ENCODE results near the gene BABAM1.

GRCh38 chr19:17309965-17310461 is 42.8 kb downstream of the BABAM1 start:
- no peak for TF ChIP-seq EZH2phosphoT487 (IDR thresholded peaks at IDR 0.05; ENCODE audit: insufficient read depth, low read depth)
- no peak for TF ChIP-seq EZH2 (IDR thresholded peaks at IDR 0.05; ENCODE audit: insufficient read depth, poor library complexity, severe bottlenecking)
